ENCODE data around the gene POTEI.
"Not testable (repeated sequence)": the region's sequence is repeated elsewhere in the genome, so short reads cannot be mapped to it uniquely, and the experiment has no call there.

GRCh38 chr2:130531672-130532071, 22.5 kb upstream of the POTEI start:
- TF ChIP-seq, protein P1, sequence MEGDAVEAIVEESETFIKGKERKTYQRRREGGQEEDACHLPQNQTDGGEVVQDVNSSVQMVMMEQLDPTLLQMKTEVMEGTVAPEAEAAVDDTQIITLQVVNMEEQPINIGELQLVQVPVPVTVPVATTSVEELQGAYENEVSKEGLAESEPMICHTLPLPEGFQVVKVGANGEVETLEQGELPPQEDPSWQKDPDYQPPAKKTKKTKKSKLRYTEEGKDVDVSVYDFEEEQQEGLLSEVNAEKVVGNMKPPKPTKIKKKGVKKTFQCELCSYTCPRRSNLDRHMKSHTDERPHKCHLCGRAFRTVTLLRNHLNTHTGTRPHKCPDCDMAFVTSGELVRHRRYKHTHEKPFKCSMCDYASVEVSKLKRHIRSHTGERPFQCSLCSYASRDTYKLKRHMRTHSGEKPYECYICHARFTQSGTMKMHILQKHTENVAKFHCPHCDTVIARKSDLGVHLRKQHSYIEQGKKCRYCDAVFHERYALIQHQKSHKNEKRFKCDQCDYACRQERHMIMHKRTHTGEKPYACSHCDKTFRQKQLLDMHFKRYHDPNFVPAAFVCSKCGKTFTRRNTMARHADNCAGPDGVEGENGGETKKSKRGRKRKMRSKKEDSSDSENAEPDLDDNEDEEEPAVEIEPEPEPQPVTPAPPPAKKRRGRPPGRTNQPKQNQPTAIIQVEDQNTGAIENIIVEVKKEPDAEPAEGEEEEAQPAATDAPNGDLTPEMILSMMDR (IDR thresholded peaks at IDR 0.05) = not testable (repeated sequence)
- TF ChIP-seq EZH2 (IDR thresholded peaks at IDR 0.05; ENCODE audit: borderline replicate concordance, insufficient read depth, low read depth, low read length, poor library complexity, severe bottlenecking) = not testable (repeated sequence)
